ENCODE measurements around the gene FOLH1.
"Not testable (repeated sequence)": the region's sequence is repeated elsewhere in the genome, so short reads cannot be mapped to it uniquely, and the experiment has no call there.

The FOLH1 gene

DNA sequence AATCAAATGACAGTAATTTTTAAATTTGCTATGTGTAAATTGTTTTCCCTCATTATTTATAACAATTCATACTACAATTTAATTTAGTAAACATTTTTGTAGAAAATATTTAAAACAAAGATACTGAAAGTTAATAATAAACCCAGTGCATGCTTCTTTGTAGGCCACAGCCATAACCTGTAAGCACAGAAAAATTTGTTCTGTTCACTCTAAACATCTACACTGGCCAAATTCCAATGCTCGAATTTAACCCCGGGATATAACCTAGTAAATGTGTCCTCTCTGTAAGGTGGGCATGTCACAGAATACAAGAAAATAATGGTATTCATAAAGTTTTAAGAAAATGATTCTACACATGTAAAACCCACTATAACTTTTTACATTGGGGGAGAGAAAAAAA is 22.2 kb downstream of the FOLH1 start:
- DNase-seq; in situ Hi-C loops (cut with MboI; ENCODE audit: low pct_unique_long_range_greater_than_20kb, low sequenced_read_pairs): not testable (repeated sequence)

DNA sequence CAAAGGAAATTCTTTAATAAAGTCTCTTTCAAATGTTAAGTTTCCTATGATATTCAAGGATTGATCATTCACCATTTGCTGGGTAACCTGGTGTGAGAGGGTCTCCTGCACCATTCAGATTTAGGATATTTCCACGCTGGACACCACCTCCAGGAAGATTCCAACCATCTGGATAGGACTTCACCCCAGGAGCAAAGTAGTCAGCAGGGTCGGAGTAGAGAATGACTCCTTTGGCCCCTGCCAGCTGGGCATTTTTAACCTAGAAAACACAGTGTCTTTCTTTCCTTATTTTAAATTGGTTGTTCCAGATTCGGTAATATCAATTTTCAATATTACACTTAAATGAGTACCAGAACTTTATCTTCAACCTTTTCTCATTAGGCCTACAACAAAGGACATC is 22.8 kb downstream of the FOLH1 start:
- DNase-seq; in situ Hi-C loops (cut with MboI; ENCODE audit: low pct_unique_long_range_greater_than_20kb, low sequenced_read_pairs): not testable (repeated sequence)

DNA sequence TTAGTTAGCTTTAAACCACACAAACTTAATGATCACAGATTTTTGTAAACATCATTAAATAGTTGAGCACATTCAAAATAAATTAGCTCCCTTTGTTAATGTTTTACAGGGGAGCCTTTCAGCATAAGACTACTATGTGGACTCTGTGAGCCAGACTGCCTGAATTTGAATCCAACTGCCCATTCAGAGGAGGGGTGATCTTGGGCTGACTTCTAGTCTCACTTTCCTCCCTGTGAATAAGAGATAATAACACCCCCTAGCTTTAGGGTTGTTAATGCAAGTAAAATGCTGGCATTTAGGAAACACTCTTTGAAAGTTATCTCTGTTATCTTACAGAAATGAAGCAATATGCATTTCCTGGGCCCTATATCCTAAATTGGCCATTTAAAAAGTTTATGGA is 23.6 kb downstream of the FOLH1 start:
- in situ Hi-C loops (cut with MboI; ENCODE audit: low pct_unique_long_range_greater_than_20kb, low sequenced_read_pairs); DNase-seq: not testable (repeated sequence)

DNA sequence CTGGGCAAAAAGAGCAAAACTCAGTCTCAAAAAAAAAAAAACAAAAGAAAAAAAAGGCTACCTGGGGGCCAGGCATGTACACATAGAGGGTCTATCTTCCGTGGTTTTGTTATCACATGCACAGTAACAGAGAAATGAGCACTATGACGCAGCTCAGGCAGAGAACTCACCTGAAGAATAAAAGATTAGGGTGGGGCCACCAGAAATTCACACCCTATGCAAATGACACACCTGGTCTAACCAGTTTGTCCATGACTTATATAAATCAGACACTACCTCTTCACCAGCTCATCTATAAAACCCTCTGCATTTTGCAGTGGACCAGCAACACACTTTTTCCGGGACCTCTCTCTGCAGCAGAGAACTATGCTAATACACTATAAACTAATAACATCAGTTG is 30.5 kb downstream of the FOLH1 start:
- in situ Hi-C loops (cut with MboI; ENCODE audit: low pct_unique_long_range_greater_than_20kb, low sequenced_read_pairs); DNase-seq: not testable (repeated sequence)

DNA sequence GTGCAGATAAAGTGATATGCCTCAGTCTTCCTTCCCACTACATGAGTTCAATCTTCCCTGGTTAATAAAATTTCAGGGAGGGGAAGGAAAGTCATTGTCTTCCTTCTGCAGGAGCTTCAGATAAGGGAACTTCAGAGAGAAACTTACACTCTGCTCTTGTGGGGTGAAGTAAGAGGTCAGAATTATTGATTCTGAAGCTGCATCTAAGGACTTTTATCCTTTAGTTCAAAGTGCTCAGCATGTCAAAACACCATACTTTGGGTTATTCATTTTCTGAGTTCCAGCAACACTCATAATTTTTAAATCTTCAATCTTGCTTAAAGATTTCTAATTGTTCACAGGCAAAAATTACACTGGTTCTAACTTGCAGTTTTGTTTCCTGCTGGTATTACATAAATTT is 33.0 kb downstream of the FOLH1 start:
- in situ Hi-C loops (cut with MboI; ENCODE audit: low pct_unique_long_range_greater_than_20kb, low sequenced_read_pairs); DNase-seq: not testable (repeated sequence)

DNA sequence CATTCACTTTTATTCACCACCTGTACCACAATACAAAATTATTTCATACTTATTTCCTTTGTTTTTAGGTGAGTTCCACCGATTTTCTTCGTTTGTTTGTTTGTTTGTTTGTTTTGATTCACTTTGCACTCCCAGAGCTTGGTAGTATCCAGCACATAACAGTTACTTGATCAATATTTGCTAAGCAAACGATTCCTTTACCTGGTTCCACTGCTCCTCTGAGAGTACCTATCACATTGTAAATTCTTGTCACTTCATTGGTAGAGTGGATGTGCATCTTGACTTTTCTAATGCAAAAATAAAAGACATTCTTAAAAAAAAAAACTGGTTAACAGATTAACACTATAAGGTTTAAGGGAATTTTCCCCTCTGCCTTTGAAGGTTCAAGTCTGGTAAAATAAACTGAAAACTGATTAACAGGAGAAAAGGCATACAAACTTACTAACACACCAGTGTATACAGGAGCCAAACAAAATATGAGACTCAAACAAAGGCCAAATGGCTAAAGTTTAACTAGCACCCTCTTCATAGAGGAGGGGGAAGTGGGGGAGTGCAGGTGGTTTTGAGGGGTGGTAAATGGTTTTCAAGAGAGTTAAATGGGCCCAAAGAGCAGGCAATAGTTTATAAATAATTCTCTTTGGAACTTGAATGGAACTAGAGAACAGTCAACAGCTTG is 33.6 kb downstream of the FOLH1 start:
- DNase-seq; in situ Hi-C loops (cut with MboI; ENCODE audit: low pct_unique_long_range_greater_than_20kb, low sequenced_read_pairs): not testable (repeated sequence)

DNA sequence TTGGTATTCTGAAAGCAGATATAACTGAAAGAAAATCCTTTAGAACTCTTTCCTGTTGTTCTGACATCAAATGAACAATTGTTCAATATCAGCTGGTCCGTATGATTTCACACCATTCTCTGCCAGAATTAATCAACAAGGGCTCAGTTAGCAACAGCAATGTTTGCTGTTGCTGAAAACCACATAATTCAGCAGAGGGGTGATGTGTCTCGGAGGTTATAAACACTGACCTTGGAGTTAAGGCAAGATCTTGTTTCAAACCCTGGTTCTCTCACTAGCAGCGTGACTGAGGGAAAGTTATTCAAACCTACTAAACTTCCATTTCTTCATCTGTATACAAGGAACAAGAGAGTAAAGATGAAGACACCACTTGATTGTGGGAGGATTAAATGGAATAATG is 36.8 kb downstream of the FOLH1 start:
- DNase-seq; in situ Hi-C loops (cut with MboI; ENCODE audit: low pct_unique_long_range_greater_than_20kb, low sequenced_read_pairs): not testable (repeated sequence)

DNA sequence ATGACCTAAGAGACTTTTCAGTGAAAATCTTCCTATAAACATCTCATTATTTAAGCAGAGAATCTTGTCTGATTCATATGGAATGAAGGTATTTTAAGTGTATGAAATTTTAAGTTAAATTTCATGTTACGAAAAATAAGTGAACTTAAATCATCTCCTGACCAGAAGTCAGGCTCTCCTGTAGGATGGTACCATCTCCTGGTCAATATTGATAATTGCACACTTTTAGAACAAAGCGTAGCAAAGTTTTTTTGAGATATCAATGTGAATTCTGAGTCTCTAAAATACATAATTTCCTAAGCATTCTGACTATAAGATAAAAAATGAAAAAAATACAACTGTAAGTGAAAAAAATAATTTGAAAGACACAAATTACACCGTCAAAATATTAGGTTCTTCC is 38.8 kb downstream of the FOLH1 start:
- peak; percentile 4 for DNase-seq
- in situ Hi-C loops (cut with MboI; ENCODE audit: low pct_unique_long_range_greater_than_20kb, low sequenced_read_pairs): not testable (repeated sequence)

DNA sequence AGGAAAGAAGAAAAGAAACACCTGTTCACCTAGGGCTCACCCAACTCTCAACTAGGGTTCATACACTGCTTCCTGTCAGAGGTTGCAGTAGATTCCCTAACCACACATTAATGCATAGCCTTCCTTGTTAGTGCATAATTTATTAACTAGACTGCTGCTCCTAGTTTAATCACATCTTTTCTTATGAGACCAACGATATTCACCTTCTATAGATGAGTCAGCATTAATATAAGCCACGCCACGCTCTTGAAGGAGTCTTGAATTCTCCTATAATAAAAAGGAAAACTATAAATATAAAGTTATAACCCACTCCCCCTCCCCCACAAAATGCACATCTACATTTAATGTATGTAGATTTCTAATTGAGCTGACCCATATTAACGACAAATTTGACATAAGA is 39.4 kb downstream of the FOLH1 start:
- in situ Hi-C loops (cut with MboI; ENCODE audit: low pct_unique_long_range_greater_than_20kb, low sequenced_read_pairs): not testable (repeated sequence)

DNA sequence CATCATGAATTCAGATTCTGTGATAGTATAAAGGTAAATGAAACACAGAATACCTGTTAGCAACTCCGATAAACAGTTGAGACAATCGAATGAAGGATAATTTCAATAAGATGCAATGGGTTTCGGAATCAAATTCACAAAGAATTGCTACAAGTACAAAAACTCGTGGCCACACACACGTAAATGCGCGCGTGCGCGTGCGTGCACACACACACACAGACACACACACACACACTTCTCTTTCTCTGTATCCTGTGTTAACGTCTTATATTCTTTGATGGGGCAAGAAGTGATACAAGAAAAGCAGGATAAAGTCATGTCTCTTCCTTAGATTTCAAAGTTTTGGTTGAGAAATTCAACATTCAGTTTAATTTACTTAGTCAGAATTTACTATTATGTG is 57.2 kb downstream of the FOLH1 start:
- DNase-seq: no peak
- in situ Hi-C loops (cut with MboI; ENCODE audit: low pct_unique_long_range_greater_than_20kb, low sequenced_read_pairs): no loop called here

More for the DNA sequence above, 39.4 kb downstream of the FOLH1 start:
- not testable (repeated sequence) for DNase-seq

DNA sequence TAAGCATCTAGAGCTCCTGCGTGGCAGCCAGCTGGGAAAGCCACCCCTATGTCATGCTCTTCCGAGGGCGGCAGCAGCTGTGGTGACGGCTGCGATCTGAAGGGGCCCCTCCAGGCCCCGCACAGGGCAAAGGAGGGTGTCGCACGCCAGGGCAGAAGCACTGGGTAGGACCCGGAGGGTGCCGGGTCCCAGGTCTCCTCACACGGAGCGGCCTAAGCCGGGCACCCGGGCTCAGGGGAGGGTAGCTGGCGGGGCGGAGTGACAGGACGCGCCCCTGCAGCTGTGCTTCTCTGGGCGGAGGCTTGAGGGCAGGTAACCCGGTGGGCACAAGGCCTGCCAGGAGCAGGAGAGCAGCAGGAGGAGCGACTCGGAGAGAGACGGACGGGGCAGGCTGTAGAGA is 106.0 kb downstream of the FOLH1 start:
- in situ Hi-C loops (cut with MboI; ENCODE audit: low pct_unique_long_range_greater_than_20kb, low sequenced_read_pairs); DNase-seq: not testable (repeated sequence)

All from KBM-7 (cell line).